HEK293 (cell line): ENCODE measurements around the gene ALOX12B.
A peak's percentile ranks its signal among the peaks of the same experiment; 100 is the strongest.

ENCODE experiments used
- FEZF1 ChIP-seq: fragments of 450-650 bp; formaldehyde crosslinking; IDR thresholded peaks from 2 replicates; pipeline ENCODE4 v1.5.1; 2016; ENCODE audit warnings: missing biosample characterization, missing genetic modification characterization
- MZF1 ChIP-seq: fragments of 450-650 bp; formaldehyde crosslinking; IDR thresholded peaks from 2 replicates; pipeline ENCODE4 v1.5.1; 2017; ENCODE audit warnings: missing biosample characterization, missing genetic modification characterization, borderline replicate concordance
- RBAK ChIP-seq: fragments of 450-650 bp; formaldehyde crosslinking; IDR thresholded peaks from 2 replicates; pipeline ENCODE4 v1.5.1; 2016; ENCODE audit warnings: missing biosample characterization, missing genetic modification characterization
- REPIN1 ChIP-seq: fragments of 450-650 bp; formaldehyde crosslinking; IDR thresholded peaks from 2 replicates; pipeline ENCODE4 v1.5.1; 2017; ENCODE audit warnings: missing biosample characterization, missing genetic modification characterization, low read depth
- REST ChIP-seq: fragments of 450-650 bp; formaldehyde crosslinking; IDR thresholded peaks from 2 replicates; pipeline ENCODE4 v1.5.1; 2016; ENCODE audit warnings: missing biosample characterization, missing genetic modification characterization
- ZBTB44 ChIP-seq: fragments of 450-650 bp; IDR thresholded peaks from 2 replicates; pipeline ENCODE4 v1.5.1; 2018; ENCODE audit warnings: missing biosample characterization, mild to moderate bottlenecking, missing genetic modification characterization
- ZEB2 ChIP-seq: fragments of 450-650 bp; formaldehyde crosslinking; IDR thresholded peaks from 2 replicates; pipeline ENCODE4 v1.5.1; 2016; ENCODE audit warnings: missing biosample characterization, missing genetic modification characterization
- ZNF10 ChIP-seq: fragments of 450-650 bp; formaldehyde crosslinking; IDR thresholded peaks from 2 replicates; pipeline ENCODE4 v1.5.1; 2017; ENCODE audit warnings: missing biosample characterization, missing genetic modification characterization
- ZNF132 ChIP-seq: fragments of 450-650 bp; formaldehyde crosslinking; IDR thresholded peaks from 2 replicates; pipeline ENCODE4 v1.5.1; 2017; ENCODE audit warnings: missing biosample characterization, missing genetic modification characterization, borderline replicate concordance
- ZNF174 ChIP-seq: fragments of 450-650 bp; formaldehyde crosslinking; IDR thresholded peaks from 2 replicates; pipeline ENCODE4 v1.5.0; 2017; ENCODE audit warnings: missing biosample characterization, mild to moderate bottlenecking, missing genetic modification characterization
- ZNF175 ChIP-seq: fragments of 450-650 bp; formaldehyde crosslinking; IDR thresholded peaks from 2 replicates; pipeline ENCODE4 v1.5.1; 2016; ENCODE audit warnings: missing biosample characterization, missing genetic modification characterization
- ZNF292 ChIP-seq: fragments of 450-650 bp; formaldehyde crosslinking; IDR thresholded peaks from 2 replicates; pipeline ENCODE4 v1.5.1; 2016; ENCODE audit warnings: low read depth, missing biosample characterization, missing genetic modification characterization, borderline replicate concordance
- ZNF324 ChIP-seq: fragments of 450-650 bp; formaldehyde crosslinking; IDR thresholded peaks from 2 replicates; pipeline ENCODE4 v1.5.1; 2016; ENCODE audit warnings: missing biosample characterization, missing genetic modification characterization
- ZNF416 ChIP-seq: fragments of 450-650 bp; formaldehyde crosslinking; IDR thresholded peaks from 2 replicates; pipeline ENCODE4 v1.5.1; 2016; ENCODE audit warnings: missing biosample characterization, missing genetic modification characterization
- ZNF707 ChIP-seq: fragments of 450-650 bp; formaldehyde crosslinking; IDR thresholded peaks from 2 replicates; pipeline ENCODE4 v1.5.1; 2016; ENCODE audit warnings: missing biosample characterization, missing genetic modification characterization
- ZNF747 ChIP-seq: fragments of 450-650 bp; formaldehyde crosslinking; IDR thresholded peaks from 2 replicates; pipeline ENCODE4 v1.5.1; 2016; ENCODE audit warnings: missing biosample characterization, missing genetic modification characterization
- ZNF76 ChIP-seq: fragments of 450-650 bp; formaldehyde crosslinking; IDR thresholded peaks from 2 replicates; pipeline ENCODE4; 2016; ENCODE audit warnings: low read depth, missing biosample characterization, missing genetic modification characterization, borderline replicate concordance
- ZNF777 ChIP-seq: fragments of 450-650 bp; formaldehyde crosslinking; IDR thresholded peaks from 2 replicates; pipeline ENCODE4 v1.5.1; 2017; ENCODE audit warnings: missing biosample characterization, missing genetic modification characterization, borderline replicate concordance
- ZNF843 ChIP-seq: fragments of 450-650 bp; formaldehyde crosslinking; IDR thresholded peaks from 2 replicates; pipeline ENCODE4 v1.5.1; 2016; ENCODE audit warnings: missing biosample characterization, missing genetic modification characterization
- ZSCAN30 ChIP-seq: fragments of 450-650 bp; IDR thresholded peaks from 2 replicates; pipeline ENCODE4 v1.5.1; 2018; ENCODE audit warnings: missing biosample characterization, mild to moderate bottlenecking, missing genetic modification characterization, moderate library complexity
- TF ChIP-seq, protein P1 (sequence below): fragments of 450-650 bp; formaldehyde crosslinking; conservative IDR thresholded peaks from 2 replicates; pipeline ENCODE4 v1.5.1; 2016; ENCODE audit warnings: low read depth, missing biosample characterization, missing genetic modification characterization
- TF ChIP-seq, protein P2 (sequence below): fragments of 450-650 bp; formaldehyde crosslinking; IDR thresholded peaks from 2 replicates; pipeline ENCODE4 v1.5.1; 2016; ENCODE audit warnings: missing biosample characterization, missing genetic modification characterization
- TF ChIP-seq, protein P3 (sequence below): fragments of 450-650 bp; formaldehyde crosslinking; IDR thresholded peaks from 2 replicates; pipeline ENCODE4 v1.5.1; 2016; ENCODE audit warnings: missing biosample characterization, missing genetic modification characterization
- TF ChIP-seq, protein P4 (sequence below): fragments of 450-650 bp; formaldehyde crosslinking; IDR thresholded peaks from 2 replicates; pipeline ENCODE4 v1.5.1; 2017; ENCODE audit warnings: missing biosample characterization, missing genetic modification characterization

Gene ALOX12B

GRCh38 chr17:8125154-8125946, 37.8 kb upstream of the ALOX12B start (continued):
- TF ChIP-seq, protein P1, sequence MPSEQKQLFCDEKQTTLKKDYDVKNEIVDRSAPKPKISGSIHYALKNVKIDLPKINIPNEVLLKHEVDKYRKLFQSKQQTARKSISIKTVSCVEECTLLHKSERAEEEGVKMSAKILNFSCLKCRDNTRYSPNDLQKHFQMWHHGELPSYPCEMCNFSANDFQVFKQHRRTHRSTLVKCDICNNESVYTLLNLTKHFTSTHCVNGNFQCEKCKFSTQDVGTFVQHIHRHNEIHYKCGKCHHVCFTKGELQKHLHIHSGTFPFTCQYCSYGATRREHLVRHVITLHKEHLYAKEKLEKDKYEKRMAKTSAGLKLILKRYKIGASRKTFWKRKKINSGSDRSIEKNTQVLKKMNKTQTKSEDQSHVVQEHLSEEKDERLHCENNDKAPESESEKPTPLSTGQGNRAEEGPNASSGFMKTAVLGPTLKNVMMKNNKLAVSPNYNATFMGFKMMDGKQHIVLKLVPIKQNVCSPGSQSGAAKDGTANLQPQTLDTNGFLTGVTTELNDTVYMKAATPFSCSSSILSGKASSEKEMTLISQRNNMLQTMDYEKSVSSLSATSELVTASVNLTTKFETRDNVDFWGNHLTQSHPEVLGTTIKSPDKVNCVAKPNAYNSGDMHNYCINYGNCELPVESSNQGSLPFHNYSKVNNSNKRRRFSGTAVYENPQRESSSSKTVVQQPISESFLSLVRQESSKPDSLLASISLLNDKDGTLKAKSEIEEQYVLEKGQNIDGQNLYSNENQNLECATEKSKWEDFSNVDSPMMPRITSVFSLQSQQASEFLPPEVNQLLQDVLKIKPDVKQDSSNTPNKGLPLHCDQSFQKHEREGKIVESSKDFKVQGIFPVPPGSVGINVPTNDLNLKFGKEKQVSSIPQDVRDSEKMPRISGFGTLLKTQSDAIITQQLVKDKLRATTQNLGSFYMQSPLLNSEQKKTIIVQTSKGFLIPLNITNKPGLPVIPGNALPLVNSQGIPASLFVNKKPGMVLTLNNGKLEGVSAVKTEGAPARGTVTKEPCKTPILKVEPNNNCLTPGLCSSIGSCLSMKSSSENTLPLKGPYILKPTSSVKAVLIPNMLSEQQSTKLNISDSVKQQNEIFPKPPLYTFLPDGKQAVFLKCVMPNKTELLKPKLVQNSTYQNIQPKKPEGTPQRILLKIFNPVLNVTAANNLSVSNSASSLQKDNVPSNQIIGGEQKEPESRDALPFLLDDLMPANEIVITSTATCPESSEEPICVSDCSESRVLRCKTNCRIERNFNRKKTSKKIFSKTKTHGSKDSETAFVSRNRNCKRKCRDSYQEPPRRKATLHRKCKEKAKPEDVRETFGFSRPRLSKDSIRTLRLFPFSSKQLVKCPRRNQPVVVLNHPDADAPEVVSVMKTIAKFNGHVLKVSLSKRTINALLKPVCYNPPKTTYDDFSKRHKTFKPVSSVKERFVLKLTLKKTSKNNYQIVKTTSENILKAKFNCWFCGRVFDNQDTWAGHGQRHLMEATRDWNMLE (tag by site-specific recombination): no peak
- TF ChIP-seq ZBTB44 (peak; percentile 79), RBAK (tag by site-specific recombination) (no peak), ZNF777 (no peak), ZNF416 (no peak), ZNF175 (tag by site-specific recombination) (no peak), FEZF1 (tag by site-specific recombination) (no peak), MZF1 (peak; percentile 31; the same call in 1 of the 2 replicates), ZNF10 (tag by site-specific recombination) (peak; percentile 50; the same call in 1 of the 2 replicates), ZEB2 (tag by site-specific recombination) (no peak; the same call in 1 of the 2 replicates), ZSCAN30 (tag by site-specific recombination) (peak; percentile 90), ZNF747 (no peak), ZNF707 (tag by site-specific recombination) (no peak), ZNF76 (no peak), ZNF324 (tag by site-specific recombination) (no peak), ZNF132 (no peak), REPIN1 (tag by site-specific recombination) (no peak), REST (tag by site-specific recombination) (no peak), ZNF843 (tag by site-specific recombination) (0 out of 2 replicates have a peak, but pooled peaks have one; percentile 14), ZNF174 (tag by site-specific recombination) (no peak), ZNF292 (no peak)
- TF ChIP-seq, protein P2, sequence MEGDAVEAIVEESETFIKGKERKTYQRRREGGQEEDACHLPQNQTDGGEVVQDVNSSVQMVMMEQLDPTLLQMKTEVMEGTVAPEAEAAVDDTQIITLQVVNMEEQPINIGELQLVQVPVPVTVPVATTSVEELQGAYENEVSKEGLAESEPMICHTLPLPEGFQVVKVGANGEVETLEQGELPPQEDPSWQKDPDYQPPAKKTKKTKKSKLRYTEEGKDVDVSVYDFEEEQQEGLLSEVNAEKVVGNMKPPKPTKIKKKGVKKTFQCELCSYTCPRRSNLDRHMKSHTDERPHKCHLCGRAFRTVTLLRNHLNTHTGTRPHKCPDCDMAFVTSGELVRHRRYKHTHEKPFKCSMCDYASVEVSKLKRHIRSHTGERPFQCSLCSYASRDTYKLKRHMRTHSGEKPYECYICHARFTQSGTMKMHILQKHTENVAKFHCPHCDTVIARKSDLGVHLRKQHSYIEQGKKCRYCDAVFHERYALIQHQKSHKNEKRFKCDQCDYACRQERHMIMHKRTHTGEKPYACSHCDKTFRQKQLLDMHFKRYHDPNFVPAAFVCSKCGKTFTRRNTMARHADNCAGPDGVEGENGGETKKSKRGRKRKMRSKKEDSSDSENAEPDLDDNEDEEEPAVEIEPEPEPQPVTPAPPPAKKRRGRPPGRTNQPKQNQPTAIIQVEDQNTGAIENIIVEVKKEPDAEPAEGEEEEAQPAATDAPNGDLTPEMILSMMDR (tag by site-specific recombination): no peak
- TF ChIP-seq, protein P3, sequence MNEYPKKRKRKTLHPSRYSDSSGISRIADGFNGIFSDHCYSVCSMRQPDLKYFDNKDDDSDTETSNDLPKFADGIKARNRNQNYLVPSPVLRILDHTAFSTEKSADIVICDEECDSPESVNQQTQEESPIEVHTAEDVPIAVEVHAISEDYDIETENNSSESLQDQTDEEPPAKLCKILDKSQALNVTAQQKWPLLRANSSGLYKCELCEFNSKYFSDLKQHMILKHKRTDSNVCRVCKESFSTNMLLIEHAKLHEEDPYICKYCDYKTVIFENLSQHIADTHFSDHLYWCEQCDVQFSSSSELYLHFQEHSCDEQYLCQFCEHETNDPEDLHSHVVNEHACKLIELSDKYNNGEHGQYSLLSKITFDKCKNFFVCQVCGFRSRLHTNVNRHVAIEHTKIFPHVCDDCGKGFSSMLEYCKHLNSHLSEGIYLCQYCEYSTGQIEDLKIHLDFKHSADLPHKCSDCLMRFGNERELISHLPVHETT (tag by site-specific recombination): no peak
- TF ChIP-seq, protein P4, sequence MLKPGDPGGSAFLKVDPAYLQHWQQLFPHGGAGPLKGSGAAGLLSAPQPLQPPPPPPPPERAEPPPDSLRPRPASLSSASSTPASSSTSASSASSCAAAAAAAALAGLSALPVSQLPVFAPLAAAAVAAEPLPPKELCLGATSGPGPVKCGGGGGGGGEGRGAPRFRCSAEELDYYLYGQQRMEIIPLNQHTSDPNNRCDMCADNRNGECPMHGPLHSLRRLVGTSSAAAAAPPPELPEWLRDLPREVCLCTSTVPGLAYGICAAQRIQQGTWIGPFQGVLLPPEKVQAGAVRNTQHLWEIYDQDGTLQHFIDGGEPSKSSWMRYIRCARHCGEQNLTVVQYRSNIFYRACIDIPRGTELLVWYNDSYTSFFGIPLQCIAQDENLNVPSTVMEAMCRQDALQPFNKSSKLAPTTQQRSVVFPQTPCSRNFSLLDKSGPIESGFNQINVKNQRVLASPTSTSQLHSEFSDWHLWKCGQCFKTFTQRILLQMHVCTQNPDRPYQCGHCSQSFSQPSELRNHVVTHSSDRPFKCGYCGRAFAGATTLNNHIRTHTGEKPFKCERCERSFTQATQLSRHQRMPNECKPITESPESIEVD (tag by site-specific recombination): no peak
